ENCODE results near the gene ZBTB33.

GRCh38 chrX:120290107-120290506, 39.5 kb downstream of the ZBTB33 start:
- no peak for TF ChIP-seq CTCF (IDR thresholded peaks at IDR 0.05)
- TF ChIP-seq, protein P1, sequence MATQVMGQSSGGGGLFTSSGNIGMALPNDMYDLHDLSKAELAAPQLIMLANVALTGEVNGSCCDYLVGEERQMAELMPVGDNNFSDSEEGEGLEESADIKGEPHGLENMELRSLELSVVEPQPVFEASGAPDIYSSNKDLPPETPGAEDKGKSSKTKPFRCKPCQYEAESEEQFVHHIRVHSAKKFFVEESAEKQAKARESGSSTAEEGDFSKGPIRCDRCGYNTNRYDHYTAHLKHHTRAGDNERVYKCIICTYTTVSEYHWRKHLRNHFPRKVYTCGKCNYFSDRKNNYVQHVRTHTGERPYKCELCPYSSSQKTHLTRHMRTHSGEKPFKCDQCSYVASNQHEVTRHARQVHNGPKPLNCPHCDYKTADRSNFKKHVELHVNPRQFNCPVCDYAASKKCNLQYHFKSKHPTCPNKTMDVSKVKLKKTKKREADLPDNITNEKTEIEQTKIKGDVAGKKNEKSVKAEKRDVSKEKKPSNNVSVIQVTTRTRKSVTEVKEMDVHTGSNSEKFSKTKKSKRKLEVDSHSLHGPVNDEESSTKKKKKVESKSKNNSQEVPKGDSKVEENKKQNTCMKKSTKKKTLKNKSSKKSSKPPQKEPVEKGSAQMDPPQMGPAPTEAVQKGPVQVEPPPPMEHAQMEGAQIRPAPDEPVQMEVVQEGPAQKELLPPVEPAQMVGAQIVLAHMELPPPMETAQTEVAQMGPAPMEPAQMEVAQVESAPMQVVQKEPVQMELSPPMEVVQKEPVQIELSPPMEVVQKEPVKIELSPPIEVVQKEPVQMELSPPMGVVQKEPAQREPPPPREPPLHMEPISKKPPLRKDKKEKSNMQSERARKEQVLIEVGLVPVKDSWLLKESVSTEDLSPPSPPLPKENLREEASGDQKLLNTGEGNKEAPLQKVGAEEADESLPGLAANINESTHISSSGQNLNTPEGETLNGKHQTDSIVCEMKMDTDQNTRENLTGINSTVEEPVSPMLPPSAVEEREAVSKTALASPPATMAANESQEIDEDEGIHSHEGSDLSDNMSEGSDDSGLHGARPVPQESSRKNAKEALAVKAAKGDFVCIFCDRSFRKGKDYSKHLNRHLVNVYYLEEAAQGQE (IDR thresholded peaks at IDR 0.05): no peak
- TF ChIP-seq MAX (IDR thresholded peaks at IDR 0.05): no peak
- TF ChIP-seq HOXB13 (CRISPR knock-in tag; IDR thresholded peaks at IDR 0.05; ENCODE audit: low read depth): no peak
- TF ChIP-seq POLR2A (IDR thresholded peaks at IDR 0.05; ENCODE audit: low read length): no peak
- TF ChIP-seq CEBPB (IDR thresholded peaks at IDR 0.05): no peak
- TF ChIP-seq PBX3 (IDR thresholded peaks at IDR 0.05): no peak
- TF ChIP-seq SREBF2 (IDR thresholded peaks at IDR 0.05): no peak
- TF ChIP-seq EP300 (IDR thresholded peaks at IDR 0.05): no peak
- TF ChIP-seq SMC3 (IDR thresholded peaks at IDR 0.05): no peak
- no peak for TF ChIP-seq RAD21 (conservative IDR thresholded peaks at IDR 0.05 in 1 of 2, IDR thresholded peaks at IDR 0.05 in 1 of 2)
- TF ChIP-seq HMGXB4 (CRISPR knock-in tag; IDR thresholded peaks at IDR 0.05; ENCODE audit: borderline replicate concordance): no peak
- no peak for TF ChIP-seq CBX2 (IDR thresholded peaks at IDR 0.05; ENCODE audit: borderline replicate concordance, low read depth)
- TF ChIP-seq POLR2AphosphoS2 (conservative IDR thresholded peaks at IDR 0.05; ENCODE audit: low read length): no peak

Data from A549 (cell line).